Adrenal gland (tissue), 5 donors: ENCODE measurements around the gene PPP1R14C.

Experiments used
- CTCF ChIP-seq, 6 experiments: fragments of 450-650 bp in 4 of 6; fragments of 200-600 bp in 2 of 6; sonication (generic) in 1 of 6; IDR thresholded peaks; 1 replicate in 5 of 6; 2 replicates in 1 of 6; pipeline versions ENCODE4 v1.5.1 to v1.8.0; 2016 to 2021; ENCODE audit warnings: antibody characterized with exemption in 6 of 6, mild to moderate bottlenecking in 2 of 6, moderate library complexity in 1 of 6
- POLR2A ChIP-seq, 2 donors: fragments of 450-650 bp; IDR thresholded peaks; one replicate each; pipeline ENCODE4 v1.6.1; 2017; ENCODE audit warnings: antibody characterized with exemption in 2 of 2, mild to moderate bottlenecking in 2 of 2, moderate library complexity in 1 of 2
- donor health status: DM: no; HTN: no; CAD: no.

- no peak for TF ChIP-seq CTCF (IDR thresholded peaks at IDR 0.05)
- no peak for TF ChIP-seq POLR2A (IDR thresholded peaks at IDR 0.05)
Measured at GRCh38 chr6:150176659-150177058, 33.8 kb downstream of the PPP1R14C start.
